Sigmoid colon (tissue), 4 donors: Measurements from ENCODE around the gene CCDC171.

Experiments used
- POLR2A ChIP-seq, 2 donors: fragments of 450-650 bp; IDR thresholded peaks; one replicate each; pipeline ENCODE4 v1.6.1; 2016; ENCODE audit warnings: antibody characterized with exemption in 2 of 2, mild to moderate bottlenecking in 2 of 2, moderate library complexity in 2 of 2
- POLR2AphosphoS5 ChIP-seq, 4 donors: sonication (generic); formaldehyde crosslinking; IDR thresholded peaks; one replicate each; pipeline ENCODE4 v1.6.1; 2017; ENCODE audit warnings: antibody characterized with exemption in 4 of 4
- TF ChIP-seq, protein P1 (sequence below), 4 experiments: fragments of 450-650 bp in 3 of 4; fragments of 200-600 bp in 1 of 4; IDR thresholded peaks; one replicate each; pipeline ENCODE4 v1.5.1; 2016 to 2019; ENCODE audit warnings: antibody characterized with exemption in 4 of 4, mild to moderate bottlenecking in 3 of 4, moderate library complexity in 2 of 4

GRCh38 chr9:15635752-15636151 lies 82.9 kb downstream of the CCDC171 start:
- no peak for TF ChIP-seq POLR2AphosphoS5 (IDR thresholded peaks at IDR 0.05)
- TF ChIP-seq, protein P1, sequence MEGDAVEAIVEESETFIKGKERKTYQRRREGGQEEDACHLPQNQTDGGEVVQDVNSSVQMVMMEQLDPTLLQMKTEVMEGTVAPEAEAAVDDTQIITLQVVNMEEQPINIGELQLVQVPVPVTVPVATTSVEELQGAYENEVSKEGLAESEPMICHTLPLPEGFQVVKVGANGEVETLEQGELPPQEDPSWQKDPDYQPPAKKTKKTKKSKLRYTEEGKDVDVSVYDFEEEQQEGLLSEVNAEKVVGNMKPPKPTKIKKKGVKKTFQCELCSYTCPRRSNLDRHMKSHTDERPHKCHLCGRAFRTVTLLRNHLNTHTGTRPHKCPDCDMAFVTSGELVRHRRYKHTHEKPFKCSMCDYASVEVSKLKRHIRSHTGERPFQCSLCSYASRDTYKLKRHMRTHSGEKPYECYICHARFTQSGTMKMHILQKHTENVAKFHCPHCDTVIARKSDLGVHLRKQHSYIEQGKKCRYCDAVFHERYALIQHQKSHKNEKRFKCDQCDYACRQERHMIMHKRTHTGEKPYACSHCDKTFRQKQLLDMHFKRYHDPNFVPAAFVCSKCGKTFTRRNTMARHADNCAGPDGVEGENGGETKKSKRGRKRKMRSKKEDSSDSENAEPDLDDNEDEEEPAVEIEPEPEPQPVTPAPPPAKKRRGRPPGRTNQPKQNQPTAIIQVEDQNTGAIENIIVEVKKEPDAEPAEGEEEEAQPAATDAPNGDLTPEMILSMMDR (IDR thresholded peaks at IDR 0.05), result no peak
- no peak for TF ChIP-seq POLR2A (IDR thresholded peaks at IDR 0.05)
